GM21717 (cell line): Measurements from ENCODE around the gene MARCHF10.
"Not testable (repeated sequence)": the region's sequence is repeated elsewhere in the genome, so short reads cannot be mapped to it uniquely, and the experiment has no call there.

ENCODE experiments used
- ATAC-seq: cut with Tn5 transposase; IDR thresholded peaks from one replicate; pipeline ENCODE4 v1.9.1; 2021; ENCODE audit warnings: mild to moderate bottlenecking, moderate library complexity; ENCODE audit not compliant: unreplicated experiment

Gene MARCHF10

DNA sequence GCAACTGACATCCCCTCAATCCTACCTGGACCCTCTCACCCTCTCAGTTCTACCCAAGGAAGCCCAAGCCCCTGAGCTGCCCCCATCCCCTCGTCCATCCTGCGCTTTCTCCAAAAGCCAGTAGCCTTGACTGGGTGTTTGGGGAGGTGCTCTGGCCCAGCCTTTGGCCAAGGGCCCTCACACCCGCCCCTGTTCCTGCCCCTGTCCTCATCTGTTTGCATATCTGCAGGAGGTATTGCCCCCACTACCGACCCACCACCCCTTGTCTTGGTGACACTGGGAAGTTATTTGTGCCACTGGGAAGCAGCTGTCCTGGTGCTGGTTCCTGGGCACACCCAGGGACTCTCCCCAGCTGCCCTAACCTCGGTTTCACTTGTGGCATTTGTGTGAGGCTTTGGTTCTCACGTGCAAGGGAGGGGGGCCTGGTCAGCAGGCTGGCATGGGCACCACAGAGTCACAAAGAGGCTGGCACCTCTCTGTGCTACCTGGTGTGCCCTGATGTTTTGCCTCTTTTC lies 105.3 kb downstream of the MARCHF10 start:
- ATAC-seq: no peak

DNA sequence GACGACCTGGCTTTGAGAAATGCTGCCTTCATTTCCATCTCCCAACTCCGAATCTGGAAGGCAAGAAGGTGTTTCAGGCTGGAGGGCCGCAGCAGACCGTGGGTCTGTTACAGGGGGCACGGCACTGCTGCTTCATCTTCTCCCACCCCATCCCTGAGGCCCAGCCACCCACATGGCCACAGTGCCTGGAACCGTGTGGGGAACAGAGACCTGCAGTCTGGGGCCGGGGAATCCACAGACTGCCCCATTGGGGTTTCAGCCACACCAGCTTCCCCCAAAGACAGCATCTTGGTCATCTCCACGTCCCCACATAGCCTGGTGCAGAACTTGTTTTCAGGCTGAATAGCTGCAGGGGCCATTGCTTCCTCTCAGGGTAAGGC lies 106.4 kb downstream of the MARCHF10 start:
- no peak for ATAC-seq

DNA sequence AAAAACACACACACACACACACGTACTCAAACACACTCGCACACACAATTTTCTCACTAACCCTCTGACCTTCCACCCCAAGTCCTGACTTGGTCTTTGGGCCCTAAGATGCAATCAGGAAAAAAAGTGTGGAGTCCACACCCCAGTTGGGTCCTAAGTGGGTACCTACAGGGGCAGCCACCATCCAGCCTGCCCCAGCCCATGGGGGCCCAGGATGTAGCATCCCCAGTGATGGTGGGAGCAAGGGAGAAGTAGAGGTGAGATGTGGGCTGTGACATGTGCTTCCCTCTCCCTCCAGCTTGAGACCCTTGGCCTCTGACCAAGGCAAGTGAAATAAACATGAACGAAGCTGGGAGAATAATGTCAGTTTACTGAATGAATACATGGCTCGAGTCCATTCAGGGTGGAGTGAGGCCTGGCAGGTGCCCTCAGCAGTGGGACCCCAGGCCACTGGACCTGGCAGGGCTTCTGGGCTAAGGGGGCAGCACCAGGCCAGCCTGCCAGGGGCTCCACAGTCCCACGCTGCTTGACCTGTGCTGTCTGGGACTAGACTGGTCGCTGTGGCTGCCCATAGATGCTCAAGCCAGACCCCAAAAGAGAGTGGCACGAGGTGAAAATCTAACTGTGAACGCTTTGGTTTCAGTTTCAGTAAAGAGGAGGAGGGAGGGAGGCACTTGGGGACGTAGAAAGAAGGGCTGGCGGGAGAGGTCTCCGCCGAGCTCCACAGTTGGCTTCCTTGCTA lies 107.0 kb downstream of the MARCHF10 start:
- ATAC-seq: no peak

DNA sequence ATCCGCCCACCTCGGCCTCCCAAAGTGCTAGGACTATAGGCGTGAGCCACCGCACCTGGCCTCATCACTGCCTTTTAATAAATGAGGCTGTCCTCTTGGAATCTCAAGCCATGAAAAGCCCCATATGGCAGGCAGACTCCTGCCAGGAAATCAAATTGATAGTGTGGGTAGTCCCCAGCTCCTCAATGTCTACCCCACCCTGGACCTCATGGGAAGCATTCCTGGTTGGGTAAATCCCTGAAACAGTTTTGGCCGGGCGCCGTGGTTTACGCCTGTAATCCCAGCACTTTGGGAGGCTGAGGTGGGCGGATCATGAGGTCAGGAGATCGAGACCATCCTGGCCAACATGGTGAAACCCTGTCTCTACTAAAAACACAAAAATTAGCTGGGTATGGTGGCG lies 109.7 kb downstream of the MARCHF10 start:
- not testable (repeated sequence) for ATAC-seq

DNA sequence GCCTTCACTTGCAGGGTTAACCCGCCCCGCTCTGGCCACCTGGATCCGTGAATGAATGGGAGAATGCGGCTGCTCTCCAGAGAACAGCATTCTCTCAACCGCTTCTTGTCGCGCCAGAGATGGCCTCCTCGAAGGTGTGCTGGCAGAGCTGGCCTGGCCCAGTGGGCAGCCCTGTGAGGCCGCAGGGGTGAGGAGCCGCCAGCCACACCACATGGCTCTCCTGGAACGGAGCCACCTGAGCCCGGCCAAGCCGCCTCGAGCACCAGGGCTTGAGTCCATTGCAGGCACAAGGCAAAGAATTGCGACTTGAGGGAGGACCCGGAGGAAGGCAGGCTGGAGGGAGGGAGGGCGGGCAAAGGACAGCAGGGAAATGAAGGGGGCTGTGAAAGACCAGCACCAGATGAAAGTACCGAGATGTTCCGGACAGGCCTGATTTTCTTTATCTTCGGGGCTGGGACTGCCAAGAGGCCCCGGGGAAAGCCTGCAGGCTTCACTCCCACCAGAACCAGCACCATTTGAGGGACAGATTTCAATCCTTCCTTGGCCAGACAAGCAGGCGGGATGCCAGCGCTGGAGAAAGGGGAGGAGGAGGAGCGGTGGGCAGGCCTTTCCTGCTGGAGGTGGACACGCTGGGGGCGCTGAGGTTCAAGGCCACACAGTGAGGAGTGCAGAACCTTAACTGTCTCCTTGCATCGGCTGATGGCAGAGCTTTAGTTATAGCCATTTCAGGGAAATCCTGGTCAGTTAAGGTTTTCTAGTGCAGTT lies 111.2 kb downstream of the MARCHF10 start:
- no peak for ATAC-seq

DNA sequence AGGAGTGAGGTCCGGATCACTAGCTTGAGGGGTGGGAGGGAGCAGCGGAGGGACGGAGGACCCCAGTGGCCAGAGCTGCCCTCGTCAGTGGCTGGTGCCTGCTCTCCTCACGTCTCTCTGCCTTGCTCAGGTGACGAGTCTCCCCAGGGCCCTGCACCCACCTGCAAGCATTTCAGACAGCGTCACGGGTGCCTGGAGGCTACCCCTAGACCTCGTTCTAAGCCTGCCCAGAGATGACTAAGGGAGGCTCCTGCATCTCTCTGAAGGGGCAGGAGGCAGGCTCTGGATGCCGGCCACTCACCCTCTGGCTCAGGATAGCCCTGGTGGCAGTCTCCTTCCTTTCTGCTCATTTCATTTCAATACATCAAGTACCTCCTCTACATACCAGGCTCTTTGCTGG lies 111.9 kb downstream of the MARCHF10 start:
- ATAC-seq: no peak

DNA sequence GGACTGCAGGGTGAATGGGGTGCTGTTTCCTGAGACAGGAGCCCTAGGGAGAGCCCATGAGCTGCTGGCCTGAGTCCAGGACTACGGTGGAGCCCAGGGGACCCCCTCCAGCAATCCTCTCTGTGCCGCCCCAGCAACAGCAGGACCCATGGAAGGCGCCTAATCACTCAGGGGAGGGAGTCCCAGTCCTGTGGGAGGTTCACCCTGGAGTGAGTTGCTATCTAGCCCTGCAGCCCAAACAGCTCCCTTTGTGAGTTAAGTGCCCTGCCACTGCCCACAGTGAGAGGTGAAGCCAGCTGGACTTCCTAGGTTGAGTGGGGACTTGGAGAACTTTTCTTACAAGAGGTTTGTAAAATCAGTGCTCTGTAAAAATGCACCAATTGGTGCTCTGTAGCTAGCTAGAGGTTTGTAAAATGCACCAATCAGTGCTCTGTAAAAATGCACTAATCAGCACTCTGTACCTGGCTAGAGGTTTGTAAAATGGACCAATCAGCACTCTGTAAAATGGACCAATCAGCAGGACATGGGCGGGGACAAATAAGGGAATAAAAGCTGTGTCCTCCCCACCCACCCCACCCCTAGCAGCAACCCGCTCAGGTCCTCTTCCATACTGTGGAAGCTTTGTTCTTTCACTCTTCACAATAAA lies 112.9 kb downstream of the MARCHF10 start:
- not testable (repeated sequence) for ATAC-seq

DNA sequence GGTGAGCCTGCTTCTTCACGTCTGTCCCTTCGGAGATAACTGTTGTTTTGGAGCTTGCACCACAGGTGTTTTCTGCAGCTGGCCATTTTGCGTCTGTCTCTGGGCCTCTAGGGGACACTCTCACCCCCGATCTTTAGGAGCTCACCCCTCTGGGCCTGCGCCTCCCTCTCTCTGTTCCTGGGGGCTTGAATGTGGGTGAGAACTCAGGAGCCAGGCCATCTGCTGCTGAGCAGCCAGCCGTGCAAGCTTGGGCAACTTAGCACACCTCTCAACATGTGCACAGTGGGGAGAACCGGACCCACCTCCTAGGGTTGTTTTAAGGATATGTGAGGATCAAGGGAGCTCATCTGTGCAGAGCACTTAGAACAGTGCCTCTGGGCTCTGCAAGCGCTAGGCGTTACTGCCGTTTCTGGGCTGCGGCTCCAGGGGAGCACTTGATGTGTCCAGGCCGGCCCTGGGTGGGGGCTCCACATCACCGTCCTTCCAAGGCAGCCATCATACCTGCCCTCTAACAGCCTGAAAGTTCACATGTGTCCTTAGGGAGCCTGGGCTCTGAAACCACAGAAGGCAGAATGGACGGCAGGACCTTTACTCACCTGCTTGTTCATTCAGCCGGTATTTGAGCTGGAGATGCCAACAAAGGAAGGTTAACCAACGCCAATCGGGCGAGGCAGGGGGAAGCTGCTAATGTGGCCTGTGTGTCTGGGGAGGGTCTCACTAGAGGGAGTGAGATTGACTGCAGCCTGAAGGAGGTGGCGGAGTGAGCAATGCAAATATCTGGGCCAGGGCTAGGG lies 114.3 kb downstream of the MARCHF10 start:
- ATAC-seq: no peak

DNA sequence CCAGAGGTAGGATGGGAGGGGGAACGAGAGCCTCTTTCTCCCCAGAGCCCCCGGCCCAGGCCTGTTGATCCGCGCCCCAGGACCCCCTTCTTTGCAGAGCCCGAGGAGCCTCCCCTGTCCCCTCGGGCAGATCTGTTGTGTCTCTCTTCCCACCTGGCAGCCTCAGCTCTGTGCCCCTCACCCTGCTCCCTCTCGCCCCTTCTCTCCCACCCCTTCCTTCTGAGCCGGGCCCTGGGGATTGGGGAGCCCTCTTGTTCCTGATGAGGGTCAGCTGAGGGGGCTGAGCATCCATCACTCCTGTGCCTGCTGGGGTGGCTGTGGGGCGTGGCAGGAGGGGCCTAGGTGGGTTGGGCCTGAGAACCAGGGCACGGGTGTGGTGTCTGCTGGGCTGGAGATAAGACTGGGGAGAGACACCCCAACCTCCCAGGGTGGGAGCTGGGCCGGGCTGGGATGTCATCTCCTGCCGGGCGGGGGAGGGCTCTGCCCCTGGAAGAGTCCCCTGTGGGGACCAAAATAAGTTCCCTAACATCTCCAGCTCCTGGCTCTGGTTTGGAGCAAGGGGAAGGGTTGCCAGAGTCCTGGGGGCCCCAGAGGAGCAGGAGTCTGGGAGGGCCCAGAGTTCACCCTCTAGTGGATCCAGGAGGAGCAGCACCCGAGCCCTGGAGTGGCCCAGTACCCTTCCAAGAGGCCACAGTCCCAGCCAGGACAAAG lies 115.2 kb downstream of the MARCHF10 start:
- no peak for ATAC-seq

DNA sequence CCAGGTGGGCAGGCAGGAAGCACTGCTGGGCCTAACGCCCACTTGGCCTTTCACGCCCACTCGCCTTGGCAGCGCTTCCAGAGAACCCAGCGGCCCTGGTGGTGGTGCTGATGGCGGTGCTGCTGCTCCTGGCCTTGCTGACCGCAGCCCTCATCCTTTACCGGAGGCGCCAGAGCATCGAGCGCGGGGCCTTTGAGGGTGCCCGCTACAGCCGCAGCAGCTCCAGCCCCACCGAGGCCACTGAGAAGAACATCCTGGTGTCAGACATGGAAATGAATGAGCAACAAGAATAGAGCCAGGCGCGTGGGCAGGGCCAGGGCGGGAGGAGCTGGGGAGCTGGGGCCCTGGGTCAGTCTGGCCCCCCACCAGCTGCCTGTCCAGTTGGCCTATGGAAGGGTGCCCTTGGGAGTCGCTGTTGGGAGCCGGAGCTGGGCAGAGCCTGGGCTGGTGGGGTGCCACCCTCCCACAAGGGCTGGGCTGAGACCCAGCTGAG lies 115.9 kb downstream of the MARCHF10 start:
- ATAC-seq: no peak

DNA sequence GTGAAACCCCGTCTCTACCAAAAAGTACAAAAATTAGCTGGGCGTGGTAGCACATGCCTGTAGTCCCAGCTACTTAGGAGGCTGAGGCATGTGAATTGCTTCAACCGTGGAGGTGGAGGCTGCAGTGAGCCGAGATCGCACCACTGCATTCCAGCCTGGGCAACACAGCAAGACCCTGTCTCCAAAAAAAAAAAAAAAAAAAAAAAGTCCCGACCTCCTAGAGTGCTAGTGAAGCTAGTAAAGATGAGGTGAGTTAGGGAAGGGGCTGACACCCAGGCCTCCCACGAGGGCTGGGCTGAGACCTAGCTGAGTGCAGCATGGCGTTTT lies 116.6 kb downstream of the MARCHF10 start:
- not testable (repeated sequence) for ATAC-seq

DNA sequence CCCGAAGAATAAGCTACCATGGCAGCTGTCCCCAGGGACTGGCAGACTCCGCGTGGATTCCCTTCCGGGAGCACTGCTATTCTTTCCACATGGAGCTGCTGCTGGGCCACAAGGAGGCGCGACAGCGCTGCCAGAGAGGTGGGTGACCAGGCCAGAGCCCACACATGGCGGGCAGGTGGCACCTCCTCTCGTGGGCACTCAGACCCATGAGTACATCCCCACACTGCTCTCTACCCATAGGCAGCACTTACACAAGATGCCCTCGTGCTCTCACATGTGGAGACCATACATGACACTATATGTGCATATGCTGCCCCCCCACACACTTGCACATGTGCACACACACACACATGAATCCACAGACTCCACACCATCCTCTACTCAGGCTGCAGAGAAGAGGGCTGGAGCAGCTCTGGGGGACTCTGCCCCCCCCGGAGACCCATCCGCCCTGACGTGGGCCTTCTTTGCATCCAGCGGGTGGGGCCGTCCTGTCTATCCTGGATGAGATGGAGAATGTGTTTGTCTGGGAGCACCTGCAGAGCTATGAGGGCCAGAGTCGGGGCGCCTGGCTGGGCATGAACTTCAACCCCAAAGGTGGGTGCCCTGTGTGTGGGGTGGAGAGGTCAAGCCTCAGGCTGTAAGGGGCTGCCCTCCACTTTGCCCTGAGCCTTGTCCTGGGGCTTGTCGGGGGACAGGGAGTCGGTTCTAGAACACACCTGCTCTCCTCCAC lies 117.8 kb downstream of the MARCHF10 start:
- ATAC-seq: no peak

DNA sequence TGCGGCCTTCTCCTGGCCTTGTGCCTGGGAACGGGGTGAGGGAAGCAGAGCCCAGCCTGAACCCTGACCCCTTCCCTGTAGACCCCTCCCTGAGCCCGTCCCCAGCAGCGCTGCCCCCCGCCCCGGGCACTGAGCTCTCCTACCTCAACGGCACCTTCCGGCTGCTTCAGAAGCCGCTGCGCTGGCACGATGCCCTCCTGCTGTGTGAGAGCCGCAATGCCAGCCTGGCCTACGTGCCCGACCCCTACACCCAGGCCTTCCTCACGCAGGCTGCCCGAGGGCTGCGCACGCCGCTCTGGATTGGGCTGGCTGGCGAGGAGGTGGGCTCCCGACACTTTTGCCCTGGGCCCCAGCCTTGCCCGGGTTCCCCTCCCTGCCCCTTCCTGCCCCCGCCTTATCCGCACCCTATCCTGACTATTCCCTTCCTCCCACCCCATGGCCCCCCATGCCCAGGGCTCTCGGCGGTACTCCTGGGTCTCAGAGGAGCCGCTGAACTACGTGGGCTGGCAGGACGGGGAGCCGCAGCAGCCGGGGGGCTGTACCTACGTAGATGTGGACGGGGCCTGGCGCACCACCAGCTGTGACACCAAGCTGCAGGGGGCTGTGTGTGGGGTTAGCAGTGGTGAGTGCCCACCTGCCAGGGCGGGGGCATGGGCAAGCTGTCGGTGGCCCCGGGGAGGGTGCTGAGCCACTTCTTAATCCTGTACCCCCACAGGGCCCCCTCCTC lies 118.5 kb downstream of the MARCHF10 start:
- ATAC-seq: no peak

DNA sequence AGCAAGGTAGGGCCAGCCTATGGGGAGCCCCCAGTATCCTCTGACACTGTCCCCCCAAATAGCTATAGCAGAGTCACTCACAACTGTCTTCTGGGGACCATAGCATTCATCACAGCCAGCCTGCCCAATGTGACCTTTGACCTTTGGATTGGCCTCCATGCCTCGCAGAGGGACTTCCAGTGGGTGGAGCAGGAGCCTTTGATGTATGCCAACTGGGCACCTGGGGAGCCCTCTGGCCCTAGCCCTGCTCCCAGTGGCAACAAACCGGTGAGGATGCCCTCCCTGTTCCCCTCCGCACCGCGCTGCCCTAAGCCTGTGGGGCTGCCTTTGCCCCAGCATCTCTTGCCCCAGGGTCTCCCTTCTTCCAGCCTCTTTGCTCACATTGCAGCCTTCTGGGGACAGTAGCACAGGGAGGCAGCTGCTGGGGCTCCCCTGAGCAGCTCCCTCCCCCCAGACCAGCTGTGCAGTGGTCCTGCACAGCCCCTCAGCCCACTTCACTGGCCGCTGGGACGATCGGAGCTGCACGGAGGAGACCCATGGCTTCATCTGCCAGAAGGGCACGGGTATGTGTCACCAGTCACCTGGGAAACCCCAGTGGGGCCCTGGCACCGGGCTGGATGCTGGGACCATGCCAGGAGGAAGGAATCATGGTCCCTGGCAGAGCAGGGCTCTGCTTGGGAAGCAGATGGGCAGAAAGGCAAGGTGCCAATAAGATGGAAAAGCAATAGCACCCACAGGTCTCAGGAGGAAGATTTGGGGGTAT lies 119.5 kb downstream of the MARCHF10 start:
- no peak for ATAC-seq

DNA sequence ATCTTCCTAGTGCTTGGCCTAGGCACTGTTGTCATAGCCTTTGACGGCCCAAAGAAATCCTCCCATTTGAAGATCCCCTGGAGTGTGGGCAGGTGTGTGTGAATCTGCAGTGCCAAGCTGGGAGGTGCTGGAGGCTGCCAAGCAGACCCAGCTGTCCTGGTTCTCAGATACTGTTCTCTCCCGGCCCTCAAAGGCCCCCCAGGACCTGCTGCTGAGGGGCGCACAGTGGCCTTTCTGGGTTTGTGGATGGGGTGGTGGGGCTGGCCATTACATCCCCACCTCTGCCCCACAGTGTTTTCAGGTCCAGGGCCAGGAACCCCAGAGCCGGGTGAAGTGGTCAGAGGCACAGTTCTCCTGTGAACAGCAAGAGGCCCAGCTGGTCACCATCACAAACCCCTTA lies 120.1 kb downstream of the MARCHF10 start:
- ATAC-seq: no peak

DNA sequence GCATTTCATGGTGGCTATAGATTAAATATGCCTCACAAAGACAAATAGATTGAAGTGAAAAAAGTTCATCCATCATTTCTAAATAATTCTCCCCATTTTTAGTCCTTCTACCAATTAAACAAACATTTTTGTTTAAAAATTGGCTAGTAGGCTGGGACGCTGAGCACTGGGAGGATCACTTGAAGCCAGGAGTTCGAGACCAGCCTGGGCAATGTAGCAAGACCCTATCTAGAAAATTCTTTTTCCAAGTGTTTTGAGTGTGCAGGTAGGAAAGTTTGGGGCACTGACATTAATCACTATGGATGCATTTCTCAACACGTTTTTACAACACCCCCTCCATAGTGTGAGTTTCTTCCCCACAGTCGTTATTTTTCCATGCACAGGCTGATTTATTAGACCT lies 123.9 kb downstream of the MARCHF10 start:
- ATAC-seq: no peak

DNA sequence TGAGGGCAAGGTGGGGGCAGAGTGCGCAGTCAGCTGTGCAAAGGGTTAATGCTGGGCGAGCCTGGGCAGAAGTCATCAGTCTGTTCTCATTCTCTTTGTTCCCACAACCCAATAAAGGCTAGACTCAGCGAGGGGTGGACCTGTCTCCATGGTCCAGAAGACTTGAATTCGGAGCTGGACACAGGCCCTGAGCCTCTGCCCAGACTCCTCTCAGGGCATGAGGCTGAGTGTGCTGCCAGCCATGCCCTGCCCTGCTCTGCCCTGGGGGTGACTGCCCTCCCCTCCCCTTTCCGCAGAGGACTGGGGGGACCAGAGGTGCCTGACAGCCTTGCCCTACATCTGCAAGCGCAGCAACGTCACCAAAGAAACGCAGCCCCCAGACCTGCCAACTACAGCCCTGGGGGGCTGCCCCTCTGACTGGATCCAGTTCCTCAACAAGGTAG lies 126.2 kb downstream of the MARCHF10 start:
- ATAC-seq: no peak
